SK-N-SH treated with all-trans-retinoic acid at 6 μM for 48 hours (cell line): ENCODE measurements around the gene C9orf57.
A peak's percentile ranks its signal among the peaks of the same experiment; 100 is the strongest.

ENCODE experiments used
- ATAC-seq: fragments of 200-7000 bp; cut with Tn5 transposase; 3 replicates; pipeline ENCODE4 v1.9.1; 2020; ENCODE audit warnings: mild to moderate bottlenecking, moderate library complexity
- ARNTL ChIP-seq: fragments of 450-650 bp; formaldehyde crosslinking; IDR thresholded peaks from 2 replicates; pipeline ENCODE4 v1.5.0; 2020; ENCODE audit warnings: low read depth, mild to moderate bottlenecking, moderate library complexity, borderline replicate concordance
- BACH2 ChIP-seq: fragments of 250-450 bp; sonication (Bioruptor Pico); IDR thresholded peaks from 2 replicates; pipeline ENCODE4 v1.9.0; 2021; ENCODE audit warnings: mild to moderate bottlenecking, borderline replicate concordance
- CREB5 ChIP-seq: fragments of 250-450 bp; sonication (Bioruptor Pico); IDR thresholded peaks from 2 replicates; pipeline ENCODE4 v1.5.1; 2020; ENCODE audit warnings: low read depth, mild to moderate bottlenecking, moderate library complexity
- CSDC2 ChIP-seq: fragments of 250-450 bp; sonication (Bioruptor Pico); IDR thresholded peaks from 2 replicates; pipeline ENCODE4 v1.5.0; 2020; ENCODE audit warnings: mild to moderate bottlenecking, moderate library complexity
- CSRNP3 ChIP-seq: fragments of 250-450 bp; sonication (Bioruptor Pico); IDR thresholded peaks from 2 replicates; pipeline ENCODE4 v1.5.1; 2021; ENCODE audit warnings: mild to moderate bottlenecking, moderate library complexity
- ESRRG ChIP-seq: fragments of 250-450 bp; sonication (Bioruptor Pico); IDR thresholded peaks from 2 replicates; pipeline ENCODE4 v1.6.1; 2021; ENCODE audit warnings: mild to moderate bottlenecking
- GLIS3 ChIP-seq: fragments of 250-450 bp; sonication (Bioruptor Pico); IDR thresholded peaks from 2 replicates; pipeline ENCODE4 v1.5.0; 2020; ENCODE audit warnings: mild to moderate bottlenecking, moderate library complexity
- ISL1 ChIP-seq: fragments of 250-450 bp; sonication (Bioruptor Pico); IDR thresholded peaks from 2 replicates; pipeline ENCODE4 v2.1.2; 2022; ENCODE audit warnings: mild to moderate bottlenecking, moderate library complexity
- OSR1 ChIP-seq: fragments of 250-450 bp; sonication (Bioruptor Pico); IDR thresholded peaks from 2 replicates; pipeline ENCODE4 v1.8.0; 2022; ENCODE audit warnings: moderate library complexity, mild to moderate bottlenecking, inconsistent platforms
- PATZ1 ChIP-seq: fragments of 250-450 bp; sonication (Bioruptor Pico); IDR thresholded peaks from 2 replicates; pipeline ENCODE4 v1.8.0; 2020; ENCODE audit warnings: mild to moderate bottlenecking, moderate library complexity, borderline replicate concordance
- POU6F1 ChIP-seq: fragments of 250-450 bp; sonication (Bioruptor Pico); IDR thresholded peaks from 2 replicates; pipeline ENCODE4 v1.8.0; 2021; ENCODE audit warnings: low read depth, mild to moderate bottlenecking, moderate library complexity, borderline replicate concordance
- RARB ChIP-seq: fragments of 250-450 bp; sonication (Bioruptor Pico); IDR thresholded peaks from 2 replicates; pipeline ENCODE4 v1.8.0; 2021; ENCODE audit warnings: mild to moderate bottlenecking, moderate library complexity
- SNAI2 ChIP-seq: fragments of 250-450 bp; sonication (Bioruptor Pico); IDR thresholded peaks from 2 replicates; pipeline ENCODE4 v1.5.0; 2020; ENCODE audit warnings: mild to moderate bottlenecking, moderate library complexity
- TCF4 ChIP-seq: fragments of 250-450 bp; sonication (Bioruptor Pico); IDR thresholded peaks from 2 replicates; pipeline ENCODE4 v1.8.0; 2021; ENCODE audit warnings: mild to moderate bottlenecking, moderate library complexity, borderline replicate concordance
- TOX ChIP-seq: fragments of 250-450 bp; sonication (Bioruptor Pico); IDR thresholded peaks from 2 replicates; pipeline ENCODE4 v1.8.0; 2021; ENCODE audit warnings: mild to moderate bottlenecking, moderate library complexity, borderline replicate concordance
- ZC3H10 ChIP-seq: fragments of 250-450 bp; sonication (Bioruptor Pico); IDR thresholded peaks from 2 replicates; pipeline ENCODE4 v1.5.1; 2021; ENCODE audit warnings: mild to moderate bottlenecking, moderate library complexity
- ZFP3 ChIP-seq: fragments of 250-450 bp; sonication (Bioruptor Pico); IDR thresholded peaks from 2 replicates; pipeline ENCODE4 v1.5.0; 2020; ENCODE audit warnings: mild to moderate bottlenecking, moderate library complexity
- ZFP30 ChIP-seq: fragments of 450-650 bp; formaldehyde crosslinking; IDR thresholded peaks from 2 replicates; pipeline ENCODE4 v1.5.0; 2022; ENCODE audit warnings: mild to moderate bottlenecking, moderate library complexity
- ZNF565 ChIP-seq: fragments of 450-650 bp; formaldehyde crosslinking; conservative IDR thresholded peaks from 2 replicates; pipeline ENCODE4 v1.5.0; 2020; ENCODE audit warnings: low read depth, mild to moderate bottlenecking, moderate library complexity
- ZNF70 ChIP-seq: fragments of 450-650 bp; formaldehyde crosslinking; IDR thresholded peaks from 2 replicates; pipeline ENCODE4 v1.5.0; 2020; ENCODE audit warnings: mild to moderate bottlenecking, moderate library complexity
- ZNF8 ChIP-seq: fragments of 450-650 bp; formaldehyde crosslinking; IDR thresholded peaks from 2 replicates; pipeline ENCODE4 v1.5.0; 2020; ENCODE audit warnings: mild to moderate bottlenecking, moderate library complexity
- TF ChIP-seq, protein P1 (sequence below): fragments of 250-450 bp; sonication (Bioruptor Pico); IDR thresholded peaks from 2 replicates; pipeline ENCODE4 v1.5.0; 2020; ENCODE audit warnings: mild to moderate bottlenecking, moderate library complexity

C9orf57 gene

GRCh38 chr9:72041369-72041768 is 19.0 kb downstream of the C9orf57 start:
- ATAC-seq: no peak
- no peak for TF ChIP-seq BACH2 (CRISPR knock-in tag)
- TF ChIP-seq TOX (CRISPR knock-in tag): no peak
- no peak for TF ChIP-seq GLIS3
- no peak for TF ChIP-seq TCF4
- TF ChIP-seq ZFP30 (CRISPR knock-in tag): no peak
- TF ChIP-seq ISL1: no peak
- no peak for TF ChIP-seq ZNF70 (CRISPR knock-in tag)
- TF ChIP-seq ARNTL (CRISPR knock-in tag): no peak
- no peak for TF ChIP-seq CSDC2 (CRISPR knock-in tag)
- no peak for TF ChIP-seq ZFP3 (CRISPR knock-in tag)
- no peak for TF ChIP-seq ZNF8 (CRISPR knock-in tag)
- no peak for TF ChIP-seq POU6F1

DNA sequence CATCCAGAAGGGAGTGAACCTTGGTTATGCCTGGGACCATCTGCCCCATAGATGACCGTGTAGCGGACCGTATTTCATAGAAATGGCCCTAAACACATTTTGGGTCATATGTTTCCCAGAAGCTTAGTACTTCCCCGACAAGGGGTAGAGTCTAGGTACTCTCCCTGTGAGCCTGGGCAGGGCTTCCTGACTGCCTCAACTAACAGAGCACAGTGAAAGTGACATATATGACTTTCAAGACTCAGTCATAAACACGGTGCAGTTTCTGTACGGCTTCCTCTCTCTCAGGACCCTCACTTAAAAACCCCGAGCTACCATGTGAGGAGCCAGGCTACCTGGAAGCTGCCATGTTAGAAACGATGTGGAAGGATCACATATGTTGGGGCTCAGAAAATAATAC is 20.9 kb downstream of the C9orf57 start:
- peak; percentile 9; the same call in 2 of the 3 replicates for ATAC-seq
- no peak for TF ChIP-seq ZFP30 (CRISPR knock-in tag)
- no peak for TF ChIP-seq RARB (CRISPR knock-in tag)
- no peak for TF ChIP-seq ISL1
- TF ChIP-seq CSDC2 (CRISPR knock-in tag): no peak
- no peak for TF ChIP-seq ZFP3 (CRISPR knock-in tag)
- TF ChIP-seq ZNF8 (CRISPR knock-in tag): no peak
- TF ChIP-seq OSR1 (CRISPR knock-in tag): no peak
- no peak for TF ChIP-seq ZNF565 (CRISPR knock-in tag)
- TF ChIP-seq BACH2 (CRISPR knock-in tag): no peak
- no peak for TF ChIP-seq ZNF70 (CRISPR knock-in tag)
- no peak for TF ChIP-seq ZC3H10 (CRISPR knock-in tag)
- TF ChIP-seq TOX (CRISPR knock-in tag): no peak
- TF ChIP-seq PATZ1 (CRISPR knock-in tag): no peak
- TF ChIP-seq CREB5 (CRISPR knock-in tag): no peak
- TF ChIP-seq SNAI2 (CRISPR knock-in tag): no peak
- no peak for TF ChIP-seq ARNTL (CRISPR knock-in tag)
- TF ChIP-seq, all 23 proteins: peak for 0

GRCh38 chr9:72038890-72039410 is 21.5 kb downstream of the C9orf57 start:
- TF ChIP-seq ZC3H10 (CRISPR knock-in tag) (no peak), GLIS3 (no peak), SNAI2 (CRISPR knock-in tag) (no peak), CSRNP3 (CRISPR knock-in tag) (no peak), ISL1 (no peak), POU6F1 (no peak), ARNTL (CRISPR knock-in tag) (no peak), BACH2 (CRISPR knock-in tag) (no peak), ZFP30 (CRISPR knock-in tag) (no peak), ESRRG (CRISPR knock-in tag) (no peak), CSDC2 (CRISPR knock-in tag) (no peak), ZNF8 (CRISPR knock-in tag) (no peak), RARB (CRISPR knock-in tag) (no peak), PATZ1 (CRISPR knock-in tag) (no peak)
- TF ChIP-seq, protein P1, sequence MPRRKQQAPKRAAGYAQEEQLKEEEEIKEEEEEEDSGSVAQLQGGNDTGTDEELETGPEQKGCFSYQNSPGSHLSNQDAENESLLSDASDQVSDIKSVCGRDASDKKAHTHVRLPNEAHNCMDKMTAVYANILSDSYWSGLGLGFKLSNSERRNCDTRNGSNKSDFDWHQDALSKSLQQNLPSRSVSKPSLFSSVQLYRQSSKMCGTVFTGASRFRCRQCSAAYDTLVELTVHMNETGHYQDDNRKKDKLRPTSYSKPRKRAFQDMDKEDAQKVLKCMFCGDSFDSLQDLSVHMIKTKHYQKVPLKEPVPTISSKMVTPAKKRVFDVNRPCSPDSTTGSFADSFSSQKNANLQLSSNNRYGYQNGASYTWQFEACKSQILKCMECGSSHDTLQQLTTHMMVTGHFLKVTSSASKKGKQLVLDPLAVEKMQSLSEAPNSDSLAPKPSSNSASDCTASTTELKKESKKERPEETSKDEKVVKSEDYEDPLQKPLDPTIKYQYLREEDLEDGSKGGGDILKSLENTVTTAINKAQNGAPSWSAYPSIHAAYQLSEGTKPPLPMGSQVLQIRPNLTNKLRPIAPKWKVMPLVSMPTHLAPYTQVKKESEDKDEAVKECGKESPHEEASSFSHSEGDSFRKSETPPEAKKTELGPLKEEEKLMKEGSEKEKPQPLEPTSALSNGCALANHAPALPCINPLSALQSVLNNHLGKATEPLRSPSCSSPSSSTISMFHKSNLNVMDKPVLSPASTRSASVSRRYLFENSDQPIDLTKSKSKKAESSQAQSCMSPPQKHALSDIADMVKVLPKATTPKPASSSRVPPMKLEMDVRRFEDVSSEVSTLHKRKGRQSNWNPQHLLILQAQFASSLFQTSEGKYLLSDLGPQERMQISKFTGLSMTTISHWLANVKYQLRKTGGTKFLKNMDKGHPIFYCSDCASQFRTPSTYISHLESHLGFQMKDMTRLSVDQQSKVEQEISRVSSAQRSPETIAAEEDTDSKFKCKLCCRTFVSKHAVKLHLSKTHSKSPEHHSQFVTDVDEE: no peak
- TF ChIP-seq, all 23 proteins: peak for 0
- peak; percentile 98 for ATAC-seq
